Left lung (tissue), 10 donors: ENCODE measurements around the gene PSMD11. TPM values are rescaled to one million over a fixed set of nuclear protein-coding genes. Genes with fewer than 3 reads are reported as not detected.

ENCODE experiments used
- ATAC-seq: fragments of 200-7000 bp; cut with Tn5 transposase; one replicate; pipeline ENCODE4 v1.9.1; 2020; ENCODE audit warnings: moderate library complexity
- DNase-seq, 4 donors: peaks; one replicate each; pipeline ENCODE4 v3.0.0-alpha.2; 2013 to 2020
- H3K27ac ChIP-seq, 2 donors: fragments of 200-600 bp; sonication (generic) in 1 of 2; one replicate each; pipeline versions ENCODE4 v1.5.0 to v1.8.0; 2020 to 2021
- H3K27me3 ChIP-seq, 2 donors: fragments of 200-600 bp; sonication (generic) in 1 of 2; one replicate each; pipeline versions ENCODE4 v1.5.0 to v1.8.0; 2020 to 2021
- H3K36me3 ChIP-seq, 2 donors: fragments of 200-600 bp; sonication (generic) in 1 of 2; one replicate each; pipeline versions ENCODE4 v1.5.0 to v1.8.0; 2020 to 2021
- H3K4me1 ChIP-seq, 2 donors: fragments of 200-600 bp; one replicate each; pipeline ENCODE4 v1.8.0; 2021
- H3K4me3 ChIP-seq, 2 donors: fragments of 200-600 bp; sonication (generic) in 1 of 2; one replicate each; pipeline versions ENCODE4 v1.5.0 to v1.8.0; 2020 to 2021; ENCODE audit warnings: mild to moderate bottlenecking in 1 of 2
- H3K9me3 ChIP-seq, 2 donors: fragments of 200-600 bp; sonication (generic) in 1 of 2; one replicate each; pipeline versions ENCODE4 v1.5.0 to v1.8.0; 2020 to 2021
- CTCF ChIP-seq, 2 donors: fragments of 200-600 bp; sonication (generic) in 1 of 2; IDR thresholded peaks; one replicate each; pipeline versions ENCODE4 v1.5.0 to v1.8.0; 2021; ENCODE audit warnings: antibody characterized with exemption in 2 of 2
- intact Hi-C, 2 donors: fragments of 100-400 bp; cut with DNase I; formaldehyde crosslinking; loops; one replicate each; pipeline versions ENCODE4 v1.11.2 to v1.14.2; 2022
- polyA plus RNA-seq, 6 donors: library from polyadenylated mRNA; unstranded; fragments of 120-200 nt; gene quantifications; one replicate each; pipeline ENCODE4 v1.2.1, GENCODE V29; 2013; ENCODE audit not compliant: insufficient read length in 6 of 6
- total RNA-seq, 2 donors: library from RNA; stranded (reverse); fragmentation: NEBNext Ultra II Directional; extraction: Animal tissue kit (Norgen Biotek cat#: 25700); gene quantifications; one replicate each; pipeline ENCODE4 v1.2.1, GENCODE V29; 2021
- donor health status: DM: no; HTN: yes; CAD: no.
- donor health status: DM: no; HTN: no; CAD: no.

Gene PSMD11
- total and polyA plus RNA-seq, 8 donors: 67.4 to 115 (median 82.8) TPM

DNA sequence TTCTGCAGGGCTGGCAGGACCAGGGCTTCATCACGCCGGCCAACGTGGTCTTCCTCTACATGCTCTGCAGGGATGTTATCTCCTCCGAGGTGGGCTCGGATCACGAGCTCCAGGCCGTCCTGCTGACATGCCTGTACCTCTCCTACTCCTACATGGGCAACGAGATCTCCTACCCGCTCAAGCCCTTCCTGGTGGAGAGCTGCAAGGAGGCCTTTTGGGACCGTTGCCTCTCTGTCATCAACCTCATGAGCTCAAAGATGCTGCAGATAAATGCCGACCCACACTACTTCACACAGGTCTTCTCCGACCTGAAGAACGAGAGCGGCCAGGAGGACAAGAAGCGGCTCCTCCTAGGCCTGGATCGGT is 43.9 kb downstream of the PSMD11 start:
- ATAC-seq (no peak), DNase-seq (no peak)
- no peak for TF ChIP-seq CTCF (IDR thresholded peaks at IDR 0.05)
- Histone ChIP-seq H3K36me3 (peaks cover 0 to 21% of the 10 kb centered on the region in 2 donors), H3K4me3 (peak overlapping the region in 1 of 2 donors; percentile 49), H3K9me3 (no peaks in the 10 kb centered on the region), H3K4me1 (peaks cover 7 to 36% of the 10 kb centered on the region in 2 donors), H3K27me3 (peaks cover 0 to 16% of the 10 kb centered on the region in 2 donors), H3K27ac (no peak overlapping the region)
- intact Hi-C loops: loop anchor here in 1 of 2 donors (10.0 kb wide), 1 partner anchor 267 kb away; no protein-coding TSS in a partner anchor

DNA sequence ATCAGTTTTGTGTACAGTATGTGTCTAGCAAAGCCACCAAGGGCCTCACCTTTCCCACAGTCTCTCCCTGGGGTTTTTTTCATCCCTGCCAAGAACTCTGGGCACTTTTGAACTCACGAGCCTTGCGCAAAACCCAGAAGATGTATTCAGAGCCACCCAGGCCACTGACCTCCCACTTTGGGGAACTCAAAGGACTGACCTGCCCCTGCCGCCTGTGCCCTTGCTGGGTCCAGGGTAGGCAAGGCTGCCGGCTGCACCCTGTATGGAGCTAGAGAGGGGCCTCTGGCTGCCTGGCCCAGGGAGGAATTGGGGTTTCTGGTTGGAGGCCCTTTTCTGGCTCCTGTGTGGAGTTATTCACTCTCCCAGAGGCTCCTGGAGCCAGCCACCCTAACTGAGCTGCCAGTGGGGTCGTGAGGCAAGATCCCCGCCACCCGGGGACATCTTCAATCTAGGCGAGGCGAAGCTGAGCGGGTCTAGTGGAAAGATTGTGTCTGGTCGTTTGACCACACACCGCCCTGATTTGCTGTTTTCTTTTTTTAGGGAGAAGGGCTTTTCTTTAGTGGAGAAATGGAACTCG is 44.4 kb downstream of the PSMD11 start:
- Histone ChIP-seq H3K4me3 (no peak overlapping the region), H3K9me3 (no peaks in the 10 kb centered on the region), H3K4me1 (peaks cover 7 to 41% of the 10 kb centered on the region in 2 donors), H3K36me3 (peaks cover 0 to 20% of the 10 kb centered on the region in 2 donors), H3K27ac (no peak overlapping the region), H3K27me3 (peaks cover 0 to 16% of the 10 kb centered on the region in 2 donors)
- intact Hi-C loops: loop anchor here in 1 of 2 donors (10.0 kb wide), 1 partner anchor 266 kb away; no protein-coding TSS in a partner anchor
- DNase-seq: no peak
- no peak for TF ChIP-seq CTCF (IDR thresholded peaks at IDR 0.05)
- ATAC-seq: no peak

DNA sequence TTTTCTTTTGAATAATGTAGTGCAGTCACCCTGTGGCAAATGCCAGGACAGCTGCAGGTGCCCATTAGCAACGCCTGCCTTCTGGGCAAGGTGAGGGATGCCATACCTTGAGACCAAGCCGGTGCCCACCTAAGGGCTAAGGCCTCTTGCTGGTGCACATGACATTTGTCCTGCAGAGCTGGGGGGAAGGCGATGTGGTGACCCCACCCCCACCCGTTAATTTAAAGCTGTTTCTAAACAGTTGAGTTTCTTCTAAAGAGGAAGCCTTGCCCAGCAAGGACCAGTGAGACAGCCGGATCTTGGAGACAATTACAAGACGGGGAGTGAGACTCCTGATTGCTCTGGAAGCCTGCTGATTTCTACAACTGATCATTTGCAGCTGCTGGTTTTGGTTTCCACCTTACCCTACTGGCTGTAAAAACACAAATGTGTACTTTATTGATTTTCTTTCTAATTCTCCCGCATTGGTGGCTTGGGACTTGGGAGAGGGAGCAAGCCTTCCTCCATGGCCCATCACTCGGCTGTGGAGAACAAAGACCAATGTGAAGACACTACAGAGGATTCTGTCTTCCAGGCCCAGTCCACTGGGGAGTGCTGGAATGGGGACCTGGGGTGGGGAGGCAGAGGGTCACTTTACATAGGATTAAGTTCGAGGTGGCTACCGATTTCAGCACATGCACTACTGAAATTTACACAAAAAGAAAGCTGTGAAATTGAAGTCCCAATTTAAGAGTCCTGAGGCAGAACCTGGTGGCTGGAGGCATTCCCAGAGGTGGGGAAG is 45.2 kb downstream of the PSMD11 start:
- ATAC-seq (no peak), DNase-seq (no peak)
- Histone ChIP-seq H3K9me3 (no peaks in the 10 kb centered on the region), H3K27ac (no peak overlapping the region), H3K4me3 (no peak overlapping the region), H3K27me3 (peaks cover 0 to 16% of the 10 kb centered on the region in 2 donors), H3K36me3 (peaks cover 0 to 21% of the 10 kb centered on the region in 2 donors), H3K4me1 (peaks cover 5 to 50% of the 10 kb centered on the region in 2 donors)
- intact Hi-C loops: loop anchor here in 1 of 2 donors (10.0 kb wide), 1 partner anchor 265 kb away; no protein-coding TSS in a partner anchor
- no peak for TF ChIP-seq CTCF (IDR thresholded peaks at IDR 0.05)

DNA sequence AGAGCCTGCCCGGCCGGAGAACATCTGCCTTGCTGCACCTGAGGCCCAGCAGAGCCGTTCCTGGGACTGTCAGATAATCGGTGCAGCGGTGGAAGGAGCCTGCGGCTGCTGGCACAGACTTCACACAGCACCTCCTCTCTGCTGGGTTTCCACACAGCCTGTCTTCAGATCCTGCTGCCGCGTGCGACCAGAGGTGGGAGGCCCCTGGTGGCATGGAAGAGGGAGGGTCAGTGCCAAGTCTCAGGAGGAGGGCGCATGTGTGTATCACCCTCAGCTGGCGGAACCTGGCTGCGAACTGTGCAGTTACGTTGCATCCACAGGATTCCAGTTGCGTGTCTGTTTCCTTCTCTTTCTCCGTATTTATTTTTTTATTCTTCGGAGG is 45.8 kb downstream of the PSMD11 start:
- Histone ChIP-seq H3K27ac (no peak overlapping the region), H3K4me3 (no peak overlapping the region), H3K27me3 (peaks cover 0 to 16% of the 10 kb centered on the region in 2 donors), H3K36me3 (peaks cover 0 to 21% of the 10 kb centered on the region in 2 donors), H3K9me3 (no peaks in the 10 kb centered on the region), H3K4me1 (peaks cover 5 to 55% of the 10 kb centered on the region in 2 donors)
- intact Hi-C loops: no loop called here
- ATAC-seq (no peak), DNase-seq (no peak)
- TF ChIP-seq CTCF (IDR thresholded peaks at IDR 0.05): no peak
